ENCODE data around the gene FARSB.

- TF ChIP-seq CTCF (IDR thresholded peaks at IDR 0.05; ENCODE audit: poor library complexity) (no peak), EZH2 (IDR thresholded peaks at IDR 0.05; ENCODE audit: borderline replicate concordance) (no peak), EZH2phosphoT487 (IDR thresholded peaks at IDR 0.05; ENCODE audit: low read depth, severe bottlenecking, unreplicated experiment) (no peak)
These were observed 33.0 kb upstream of the FARSB start for GRCh38 chr2:222688917-222689316.
